Left lung (tissue), 10 donors: ENCODE data around the gene RAB3C. TPM values are rescaled to one million over a fixed set of nuclear protein-coding genes. Genes with fewer than 3 reads are reported as not detected.

ENCODE experiments used
- ATAC-seq: fragments of 200-7000 bp; cut with Tn5 transposase; one replicate; pipeline ENCODE4 v1.9.1; 2020; ENCODE audit warnings: moderate library complexity
- DNase-seq, 4 donors: peaks; one replicate each; pipeline ENCODE4 v3.0.0-alpha.2; 2013 to 2020
- H3K27ac ChIP-seq, 2 donors: fragments of 200-600 bp; sonication (generic) in 1 of 2; one replicate each; pipeline versions ENCODE4 v1.5.0 to v1.8.0; 2020 to 2021
- H3K27me3 ChIP-seq, 2 donors: fragments of 200-600 bp; sonication (generic) in 1 of 2; one replicate each; pipeline versions ENCODE4 v1.5.0 to v1.8.0; 2020 to 2021
- H3K36me3 ChIP-seq, 2 donors: fragments of 200-600 bp; sonication (generic) in 1 of 2; one replicate each; pipeline versions ENCODE4 v1.5.0 to v1.8.0; 2020 to 2021
- H3K4me1 ChIP-seq, 2 donors: fragments of 200-600 bp; one replicate each; pipeline ENCODE4 v1.8.0; 2021
- H3K4me3 ChIP-seq, 2 donors: fragments of 200-600 bp; sonication (generic) in 1 of 2; one replicate each; pipeline versions ENCODE4 v1.5.0 to v1.8.0; 2020 to 2021; ENCODE audit warnings: mild to moderate bottlenecking in 1 of 2
- H3K9me3 ChIP-seq, 2 donors: fragments of 200-600 bp; sonication (generic) in 1 of 2; one replicate each; pipeline versions ENCODE4 v1.5.0 to v1.8.0; 2020 to 2021
- intact Hi-C, 2 donors: fragments of 100-400 bp; cut with DNase I; formaldehyde crosslinking; loops; one replicate each; pipeline versions ENCODE4 v1.11.2 to v1.14.2; 2022
- polyA plus RNA-seq, 6 donors: library from polyadenylated mRNA; unstranded; fragments of 120-200 nt; gene quantifications; one replicate each; pipeline ENCODE4 v1.2.1, GENCODE V29; 2013; ENCODE audit not compliant: insufficient read length in 6 of 6
- total RNA-seq, 2 donors: library from RNA; stranded (reverse); fragmentation: NEBNext Ultra II Directional; extraction: Animal tissue kit (Norgen Biotek cat#: 25700); gene quantifications; one replicate each; pipeline ENCODE4 v1.2.1, GENCODE V29; 2021
- TF ChIP-seq, protein P1 (sequence below), 2 donors: fragments of 200-600 bp; sonication (generic) in 1 of 2; IDR thresholded peaks; one replicate each; pipeline versions ENCODE4 v1.5.0 to v1.8.0; 2021; ENCODE audit warnings: antibody characterized with exemption in 2 of 2
- donor health status: DM: no; HTN: yes; CAD: no.
- donor health status: DM: no; HTN: no; CAD: no.

The RAB3C gene
- total and polyA plus RNA-seq, 8 donors: 1.1 to 3.5 (median 1.6) TPM

DNA sequence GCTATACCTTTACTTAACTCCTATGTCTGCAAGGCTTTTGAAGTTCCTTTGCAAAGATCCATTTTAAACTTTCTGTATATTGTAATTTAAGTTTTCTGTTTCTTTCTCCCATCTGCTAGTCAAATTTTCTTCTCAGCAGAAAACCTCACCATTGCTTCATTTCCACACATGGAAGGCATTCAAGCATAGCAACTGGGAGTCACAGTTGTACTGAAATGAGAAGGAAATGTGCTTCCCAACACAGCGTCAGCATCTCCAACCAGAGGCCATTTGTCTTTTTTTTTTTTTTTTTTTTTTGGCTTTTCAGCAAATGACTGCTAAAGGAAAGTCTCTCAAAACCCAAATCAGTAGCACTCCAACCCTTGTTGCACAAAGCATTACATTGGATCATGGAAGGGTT is 92.5 kb downstream of the RAB3C start:
- intact Hi-C loops: no loop called here
- H3K27ac ChIP-seq: no peak overlapping the region
- no peaks in the 10 kb centered on the region for H3K4me1 ChIP-seq
- H3K36me3 ChIP-seq: no peaks in the 10 kb centered on the region
- TF ChIP-seq, protein P1, sequence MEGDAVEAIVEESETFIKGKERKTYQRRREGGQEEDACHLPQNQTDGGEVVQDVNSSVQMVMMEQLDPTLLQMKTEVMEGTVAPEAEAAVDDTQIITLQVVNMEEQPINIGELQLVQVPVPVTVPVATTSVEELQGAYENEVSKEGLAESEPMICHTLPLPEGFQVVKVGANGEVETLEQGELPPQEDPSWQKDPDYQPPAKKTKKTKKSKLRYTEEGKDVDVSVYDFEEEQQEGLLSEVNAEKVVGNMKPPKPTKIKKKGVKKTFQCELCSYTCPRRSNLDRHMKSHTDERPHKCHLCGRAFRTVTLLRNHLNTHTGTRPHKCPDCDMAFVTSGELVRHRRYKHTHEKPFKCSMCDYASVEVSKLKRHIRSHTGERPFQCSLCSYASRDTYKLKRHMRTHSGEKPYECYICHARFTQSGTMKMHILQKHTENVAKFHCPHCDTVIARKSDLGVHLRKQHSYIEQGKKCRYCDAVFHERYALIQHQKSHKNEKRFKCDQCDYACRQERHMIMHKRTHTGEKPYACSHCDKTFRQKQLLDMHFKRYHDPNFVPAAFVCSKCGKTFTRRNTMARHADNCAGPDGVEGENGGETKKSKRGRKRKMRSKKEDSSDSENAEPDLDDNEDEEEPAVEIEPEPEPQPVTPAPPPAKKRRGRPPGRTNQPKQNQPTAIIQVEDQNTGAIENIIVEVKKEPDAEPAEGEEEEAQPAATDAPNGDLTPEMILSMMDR (IDR thresholded peaks at IDR 0.05): no peak
- no peak overlapping the region for H3K4me3 ChIP-seq
- DNase-seq: no peak
- ATAC-seq: no peak
- no peaks in the 10 kb centered on the region for H3K9me3 ChIP-seq
- no peaks in the 10 kb centered on the region for H3K27me3 ChIP-seq

DNA sequence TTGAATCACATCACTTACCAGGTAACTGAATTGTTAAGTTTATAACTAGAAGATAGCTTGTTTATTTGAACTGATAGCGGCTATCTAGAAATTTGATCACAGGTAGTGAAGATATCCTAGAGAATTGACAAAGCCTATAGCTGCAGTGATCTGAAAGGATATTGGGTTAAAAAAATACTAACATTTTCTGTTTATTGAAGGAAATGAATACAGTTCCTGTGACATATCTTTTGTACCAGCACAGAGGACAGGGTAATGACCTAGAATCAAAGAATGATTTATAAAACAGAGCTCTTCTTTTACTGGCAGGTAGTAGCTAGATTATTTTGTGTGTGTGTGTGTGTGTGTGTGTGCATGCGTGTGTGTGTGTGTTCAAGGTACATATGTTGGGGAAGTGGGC is 94.8 kb downstream of the RAB3C start:
- ATAC-seq (no peak), DNase-seq (no peak)
- no peak overlapping the region for H3K27ac ChIP-seq
- no peak overlapping the region for H3K4me3 ChIP-seq
- TF ChIP-seq, protein P1 (IDR thresholded peaks at IDR 0.05): no peak
- no peaks in the 10 kb centered on the region for H3K27me3 ChIP-seq
- H3K4me1 ChIP-seq: no peaks in the 10 kb centered on the region
- no peaks in the 10 kb centered on the region for H3K9me3 ChIP-seq
- intact Hi-C loops: no loop called here
- no peaks in the 10 kb centered on the region for H3K36me3 ChIP-seq

DNA sequence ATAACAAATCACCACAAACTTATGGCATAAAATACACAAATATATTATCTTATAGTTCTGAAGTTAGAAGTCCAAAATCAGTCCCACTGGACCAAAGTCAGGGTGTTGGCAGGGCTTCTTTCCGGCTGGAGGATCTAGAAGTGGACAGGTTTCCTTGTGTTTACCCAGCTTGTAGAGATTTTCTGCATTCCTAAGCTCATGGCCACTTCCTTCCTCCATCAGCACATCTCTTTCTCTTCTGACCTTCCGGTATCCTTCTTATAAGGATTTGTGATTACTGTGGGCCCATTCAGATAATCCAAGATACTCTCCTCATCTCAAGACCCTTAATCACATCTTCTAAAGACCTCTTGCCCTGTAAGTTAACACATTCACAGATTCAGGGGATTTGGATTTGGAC is 97.6 kb downstream of the RAB3C start:
- TF ChIP-seq, protein P1 (IDR thresholded peaks at IDR 0.05): no peak
- H3K36me3 ChIP-seq: no peaks in the 10 kb centered on the region
- intact Hi-C loops: no loop called here
- no peak for ATAC-seq
- DNase-seq: no peak
- no peaks in the 10 kb centered on the region for H3K9me3 ChIP-seq
- no peak overlapping the region for H3K4me3 ChIP-seq
- no peak overlapping the region for H3K27ac ChIP-seq
- H3K4me1 ChIP-seq: no peaks in the 10 kb centered on the region
- no peaks in the 10 kb centered on the region for H3K27me3 ChIP-seq

DNA sequence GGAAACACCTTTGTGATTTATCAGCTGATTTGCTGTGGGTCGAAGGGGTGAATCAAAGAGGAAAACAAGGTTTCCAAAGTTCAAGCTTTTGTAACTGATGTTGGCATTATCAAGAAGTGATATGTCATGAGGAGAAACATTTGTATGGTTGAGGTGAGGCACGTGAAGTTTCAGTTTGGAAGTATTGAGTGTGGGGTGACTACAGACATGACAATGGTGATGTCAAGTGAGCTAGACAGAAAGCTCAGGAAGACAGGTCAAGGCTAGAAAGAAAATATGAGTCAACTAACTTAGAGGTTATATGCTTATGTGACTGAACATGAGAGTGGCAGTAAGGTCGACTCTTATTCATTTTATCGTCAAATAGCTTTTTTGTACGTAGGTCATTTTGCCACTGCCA is 99.1 kb downstream of the RAB3C start:
- Histone ChIP-seq H3K27me3 (no peaks in the 10 kb centered on the region), H3K9me3 (no peaks in the 10 kb centered on the region), H3K4me1 (no peaks in the 10 kb centered on the region), H3K27ac (no peak overlapping the region), H3K36me3 (no peaks in the 10 kb centered on the region), H3K4me3 (no peak overlapping the region)
- DNase-seq (no peak), ATAC-seq (no peak)
- TF ChIP-seq, protein P1 (IDR thresholded peaks at IDR 0.05): no peak
- intact Hi-C loops: no loop called here

DNA sequence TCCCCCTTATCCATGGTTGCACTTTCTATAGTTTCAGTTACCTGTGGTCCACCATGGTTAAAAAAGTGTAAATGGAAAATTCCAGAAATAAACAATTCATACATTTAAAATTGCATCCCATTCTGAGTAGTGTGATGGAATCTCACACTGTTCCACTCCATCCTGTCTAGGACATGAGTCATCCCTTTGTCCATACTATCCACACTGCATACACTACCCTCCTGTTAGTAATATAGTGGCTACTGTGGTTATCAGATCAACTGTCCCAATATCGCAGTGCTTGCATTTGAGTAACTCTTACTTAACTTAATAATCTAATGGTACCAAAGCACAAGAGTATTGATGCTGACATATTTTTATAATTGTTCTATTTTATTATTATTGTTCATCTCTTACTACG is 100.7 kb downstream of the RAB3C start:
- Histone ChIP-seq H3K4me3 (no peak overlapping the region), H3K27me3 (no peaks in the 10 kb centered on the region), H3K36me3 (no peaks in the 10 kb centered on the region), H3K27ac (no peak overlapping the region), H3K9me3 (no peaks in the 10 kb centered on the region), H3K4me1 (no peaks in the 10 kb centered on the region)
- no peak for DNase-seq
- intact Hi-C loops: no loop called here
- no peak for ATAC-seq
- TF ChIP-seq, protein P1 (IDR thresholded peaks at IDR 0.05): no peak
